Testis (tissue), 3 donors: ENCODE data around the gene ADAMTS15. TPM values are rescaled to one million over a fixed set of nuclear protein-coding genes. Genes with fewer than 3 reads are reported as not detected.
A peak's percentile ranks its signal among the peaks of the same experiment; 100 is the strongest.

Source experiments
- DNase-seq: peaks from one replicate; pipeline ENCODE4 v3.0.0-alpha.2; 2019
- H3K27ac ChIP-seq, 2 donors: fragments of 200-600 bp; sonication (generic); one replicate each; pipeline ENCODE4 v1.5.1; 2019
- H3K27me3 ChIP-seq: fragments of 200-600 bp; sonication (generic); one replicate; pipeline ENCODE4 v1.5.1; 2019
- H3K36me3 ChIP-seq: fragments of 200-600 bp; sonication (generic); one replicate; pipeline ENCODE4 v1.5.1; 2017; ENCODE audit warnings: low read depth; ENCODE audit errors: missing control alignments
- H3K4me1 ChIP-seq: fragments of 200-600 bp; sonication (generic); one replicate; pipeline ENCODE4 v1.5.1; 2019
- H3K4me3 ChIP-seq, 2 donors: fragments of 200-600 bp; sonication (generic); one replicate each; pipeline ENCODE4 v1.5.1; 2017 to 2019
- H3K9me3 ChIP-seq: fragments of 200-600 bp; sonication (generic); one replicate; pipeline ENCODE4 v1.5.1; 2017
- CTCF ChIP-seq, 3 experiments: fragments of 450-650 bp in 2 of 3; fragments of 200-600 bp in 1 of 3; sonication (generic) in 1 of 3; IDR thresholded peaks; one replicate each; pipeline ENCODE4 v1.5.1; 2016 to 2019; ENCODE audit warnings: antibody characterized with exemption in 3 of 3, mild to moderate bottlenecking in 2 of 3, moderate library complexity in 1 of 3
- POLR2A ChIP-seq: fragments of 450-650 bp; IDR thresholded peaks from one replicate; pipeline ENCODE4 v1.6.1; 2017; ENCODE audit warnings: antibody characterized with exemption, mild to moderate bottlenecking, moderate library complexity
- WGBS, 2 donors: methylation state at CpG; one replicate each; pipeline ENCODE4 v1.1.5; 2018; 5-methylcytosine and 5-hydroxymethylcytosine counted together
- intact Hi-C: fragments of 100-400 bp; cut with DNase I; formaldehyde crosslinking; loops from one replicate; pipeline ENCODE4 v1.15.1; 2023; ENCODE audit warnings: low total_unique reads
- polyA plus RNA-seq: library from polyadenylated mRNA; stranded (reverse); fragments of 350-450 nt; fragmentation: Illumina TruSeq; extraction: RNeasy Lipid Tissue Mini Kit (QIAGEN cat#74804); gene quantifications from one replicate; pipeline ENCODE4 v1.2.3, GENCODE V29; 2014; ENCODE audit warnings: low read depth, low replicate concordance; ENCODE audit not compliant: insufficient read depth
- total RNA-seq, 2 donors: library from RNA; depleted of rRNA; stranded (reverse); fragments of >200 nt; gene quantifications; one replicate each; pipeline ENCODE4 v1.2.3, GENCODE V29; 2016

The ADAMTS15 gene
- total and polyA plus RNA-seq, 3 donors from 2014 or later, result 2.7 to 5.7 (median 2.8) TPM

GRCh38 chr11:130476922-130477491, 28.6 kb downstream of the ADAMTS15 start:
- intact Hi-C loops, result no loop called here
- Histone ChIP-seq H3K27me3 (no peaks in the 10 kb centered on the region), H3K36me3 (no peaks in the 10 kb centered on the region), H3K4me1 (peaks cover 28% of the 10 kb centered on the region), H3K4me3 (no peak overlapping the region), H3K9me3 (no peaks in the 10 kb centered on the region), H3K27ac (peak overlapping the region in 1 of 2 donors; percentile 76)
- WGBS, 2 donors, result 80 to 90% methylated on average over 16 of the region's 16 CpGs
- no peak for DNase-seq
- TF ChIP-seq CTCF (IDR thresholded peaks at IDR 0.05), result no peak
- TF ChIP-seq POLR2A, result no peak

DNA sequence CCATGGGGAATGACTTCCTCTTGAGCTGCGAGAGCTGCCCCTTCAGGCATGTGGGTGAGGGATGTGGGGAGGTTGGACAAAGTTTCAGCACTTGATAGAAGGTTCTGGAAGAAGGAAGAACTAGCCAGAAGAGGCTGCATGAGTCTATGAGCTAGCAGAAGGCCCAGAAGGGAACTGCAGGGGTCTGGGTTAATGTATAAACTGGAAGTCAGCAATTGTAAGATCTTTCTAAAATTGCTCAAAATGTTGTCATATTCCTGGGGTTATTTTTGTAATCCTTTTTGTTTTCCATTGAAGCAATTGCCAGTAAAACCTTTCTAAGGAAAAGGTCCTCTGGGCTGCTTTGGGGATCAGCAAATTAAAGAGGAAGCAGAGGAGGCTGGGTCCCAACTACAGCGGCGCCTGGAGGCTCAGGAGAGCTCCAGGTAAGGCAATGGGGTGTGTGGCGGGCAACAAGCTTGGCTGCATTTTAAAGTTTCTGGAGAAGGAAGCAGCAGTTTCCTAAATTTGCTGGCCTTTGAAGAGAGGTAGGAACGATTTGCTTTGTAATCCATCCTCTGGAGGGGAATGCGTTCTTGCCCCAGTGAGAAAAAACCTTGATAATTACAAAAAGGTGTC, 29.2 kb downstream of the ADAMTS15 start:
- intact Hi-C loops, result no loop called here
- H3K36me3 ChIP-seq, result no peaks in the 10 kb centered on the region
- no peaks in the 10 kb centered on the region for H3K27me3 ChIP-seq
- peak overlapping the region; percentile 56 to 76 for H3K27ac ChIP-seq
- no peak for TF ChIP-seq POLR2A
- TF ChIP-seq CTCF (IDR thresholded peaks at IDR 0.05), result no peak
- H3K9me3 ChIP-seq, result no peaks in the 10 kb centered on the region
- H3K4me1 ChIP-seq, result peaks cover 28% of the 10 kb centered on the region
- WGBS, 2 donors, result 56 to 63% methylated on average over 6 of the region's 6 CpGs
- DNase-seq, result no peak
- no peak overlapping the region for H3K4me3 ChIP-seq

GRCh38 chr11:130478204-130478701, 29.8 kb downstream of the ADAMTS15 start:
- intact Hi-C loops, result no loop called here
- no peaks in the 10 kb centered on the region for H3K36me3 ChIP-seq
- TF ChIP-seq CTCF (IDR thresholded peaks at IDR 0.05), result no peak
- no peak for TF ChIP-seq POLR2A
- H3K27ac ChIP-seq, result peak overlapping the region; percentile 56 to 76
- H3K4me3 ChIP-seq, result no peak overlapping the region
- 26 to 28% methylated on average over 9 to 10 of the region's 10 CpGs for WGBS, 2 donors
- no peaks in the 10 kb centered on the region for H3K27me3 ChIP-seq
- H3K4me1 ChIP-seq, result peaks cover 28% of the 10 kb centered on the region
- no peaks in the 10 kb centered on the region for H3K9me3 ChIP-seq
- DNase-seq, result peak; percentile 67

GRCh38 chr11:130478881-130479280, 30.4 kb downstream of the ADAMTS15 start:
- Histone ChIP-seq H3K27me3 (no peaks in the 10 kb centered on the region), H3K36me3 (no peaks in the 10 kb centered on the region), H3K4me3 (no peak overlapping the region), H3K9me3 (no peaks in the 10 kb centered on the region), H3K27ac (peak overlapping the region; percentile 56 to 76), H3K4me1 (peaks cover 28% of the 10 kb centered on the region)
- DNase-seq, result no peak
- WGBS, 2 donors, result 40 to 51% methylated on average over 3 to 4 of the region's 4 CpGs
- TF ChIP-seq POLR2A (no peak), CTCF (IDR thresholded peaks at IDR 0.05) (no peak)
- intact Hi-C loops, result no loop called here
